VCaP (cell line): ENCODE results near the gene IL25.

Source experiments
- H3K27ac ChIP-seq: fragments of 450-650 bp; 2 replicates; pipeline ENCODE4 v1.5.1; 2017
- TF ChIP-seq, protein P1 (sequence below): fragments of 450-650 bp; conservative IDR thresholded peaks from 2 replicates; pipeline ENCODE4 v1.5.1; 2017; ENCODE audit warnings: mild to moderate bottlenecking, moderate library complexity

Gene IL25

DNA sequence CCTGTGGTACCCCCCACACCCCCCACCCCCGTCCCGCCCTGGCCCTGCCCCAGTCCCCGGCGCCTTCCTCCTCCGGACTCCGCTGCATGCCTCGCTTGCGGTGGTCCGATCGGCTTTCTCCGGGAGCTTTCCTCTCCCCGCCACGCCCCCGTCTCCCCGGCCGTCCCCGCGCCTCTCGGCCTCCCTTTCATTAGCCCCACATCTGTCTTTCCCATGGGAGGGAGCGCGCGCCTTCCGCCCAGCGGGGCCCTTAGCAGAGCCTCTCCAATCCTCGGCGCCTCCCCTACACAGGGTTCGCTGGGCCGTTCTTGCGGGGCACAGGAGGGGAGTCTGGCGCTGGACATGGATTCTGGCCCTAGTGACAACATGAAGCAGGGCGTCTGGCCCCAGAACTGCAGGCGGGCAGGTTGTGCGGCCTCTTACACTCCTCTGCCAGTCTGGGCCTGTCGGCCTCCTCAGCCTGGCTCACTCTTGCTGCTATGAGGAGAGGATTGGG, 6.1 kb upstream of the IL25 start:
- TF ChIP-seq, protein P1, sequence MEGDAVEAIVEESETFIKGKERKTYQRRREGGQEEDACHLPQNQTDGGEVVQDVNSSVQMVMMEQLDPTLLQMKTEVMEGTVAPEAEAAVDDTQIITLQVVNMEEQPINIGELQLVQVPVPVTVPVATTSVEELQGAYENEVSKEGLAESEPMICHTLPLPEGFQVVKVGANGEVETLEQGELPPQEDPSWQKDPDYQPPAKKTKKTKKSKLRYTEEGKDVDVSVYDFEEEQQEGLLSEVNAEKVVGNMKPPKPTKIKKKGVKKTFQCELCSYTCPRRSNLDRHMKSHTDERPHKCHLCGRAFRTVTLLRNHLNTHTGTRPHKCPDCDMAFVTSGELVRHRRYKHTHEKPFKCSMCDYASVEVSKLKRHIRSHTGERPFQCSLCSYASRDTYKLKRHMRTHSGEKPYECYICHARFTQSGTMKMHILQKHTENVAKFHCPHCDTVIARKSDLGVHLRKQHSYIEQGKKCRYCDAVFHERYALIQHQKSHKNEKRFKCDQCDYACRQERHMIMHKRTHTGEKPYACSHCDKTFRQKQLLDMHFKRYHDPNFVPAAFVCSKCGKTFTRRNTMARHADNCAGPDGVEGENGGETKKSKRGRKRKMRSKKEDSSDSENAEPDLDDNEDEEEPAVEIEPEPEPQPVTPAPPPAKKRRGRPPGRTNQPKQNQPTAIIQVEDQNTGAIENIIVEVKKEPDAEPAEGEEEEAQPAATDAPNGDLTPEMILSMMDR: no peak
- no peak overlapping the region for H3K27ac ChIP-seq

DNA sequence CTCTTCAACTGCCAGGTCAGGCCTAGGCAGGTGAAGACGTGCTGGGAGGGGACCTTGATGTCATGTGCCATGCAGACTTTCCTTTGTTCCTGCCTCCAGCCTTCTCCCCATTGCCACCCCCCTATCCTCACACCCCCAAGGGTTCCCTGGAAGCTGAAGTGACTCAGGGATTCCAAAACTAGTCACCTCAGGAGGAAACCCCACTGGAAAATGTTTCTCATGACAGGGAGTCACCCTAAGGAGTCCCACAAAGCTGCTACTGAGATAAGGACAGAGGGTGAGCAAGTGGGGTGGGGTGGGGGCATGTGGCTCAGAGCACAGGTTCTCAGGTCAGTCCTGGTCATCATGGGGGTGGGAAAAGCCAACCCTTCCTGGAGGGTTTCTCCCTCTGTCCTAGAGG, 2.4 kb upstream of the IL25 start:
- H3K27ac ChIP-seq: no peak overlapping the region
- TF ChIP-seq, protein P1: no peak

DNA sequence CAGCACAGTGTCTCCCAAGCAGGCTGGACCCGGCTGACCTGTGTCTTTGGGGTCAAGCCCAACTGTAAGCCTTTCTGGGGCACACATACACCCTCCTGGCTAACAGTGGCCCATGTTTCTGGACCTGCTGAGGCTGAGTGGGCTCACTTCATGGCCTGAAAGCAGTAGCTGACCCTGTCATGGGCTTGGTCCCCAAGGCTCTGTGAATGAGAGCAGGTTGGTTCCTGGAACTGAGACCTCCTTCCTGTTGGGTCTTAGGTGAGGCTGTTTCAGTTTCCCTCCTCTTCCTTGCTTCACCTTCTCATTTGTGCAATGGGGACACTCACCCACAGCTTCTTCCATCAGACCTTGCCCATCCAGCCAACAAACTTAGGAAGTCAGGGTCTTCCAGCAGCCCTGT, 744 bp upstream of the IL25 start:
- TF ChIP-seq, protein P1: no peak
- no peak overlapping the region for H3K27ac ChIP-seq

DNA sequence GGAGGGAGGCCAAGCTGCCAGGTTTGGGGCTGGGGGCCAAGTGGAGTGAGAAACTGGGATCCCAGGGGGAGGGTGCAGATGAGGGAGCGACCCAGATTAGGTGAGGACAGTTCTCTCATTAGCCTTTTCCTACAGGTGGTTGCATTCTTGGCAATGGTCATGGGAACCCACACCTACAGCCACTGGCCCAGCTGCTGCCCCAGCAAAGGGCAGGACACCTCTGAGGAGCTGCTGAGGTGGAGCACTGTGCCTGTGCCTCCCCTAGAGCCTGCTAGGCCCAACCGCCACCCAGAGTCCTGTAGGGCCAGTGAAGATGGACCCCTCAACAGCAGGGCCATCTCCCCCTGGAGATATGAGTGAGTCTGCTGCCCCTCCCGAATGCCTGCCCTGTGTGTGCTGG, 432 bp downstream of the IL25 start:
- TF ChIP-seq, protein P1: no peak
- H3K27ac ChIP-seq: no peak overlapping the region

DNA sequence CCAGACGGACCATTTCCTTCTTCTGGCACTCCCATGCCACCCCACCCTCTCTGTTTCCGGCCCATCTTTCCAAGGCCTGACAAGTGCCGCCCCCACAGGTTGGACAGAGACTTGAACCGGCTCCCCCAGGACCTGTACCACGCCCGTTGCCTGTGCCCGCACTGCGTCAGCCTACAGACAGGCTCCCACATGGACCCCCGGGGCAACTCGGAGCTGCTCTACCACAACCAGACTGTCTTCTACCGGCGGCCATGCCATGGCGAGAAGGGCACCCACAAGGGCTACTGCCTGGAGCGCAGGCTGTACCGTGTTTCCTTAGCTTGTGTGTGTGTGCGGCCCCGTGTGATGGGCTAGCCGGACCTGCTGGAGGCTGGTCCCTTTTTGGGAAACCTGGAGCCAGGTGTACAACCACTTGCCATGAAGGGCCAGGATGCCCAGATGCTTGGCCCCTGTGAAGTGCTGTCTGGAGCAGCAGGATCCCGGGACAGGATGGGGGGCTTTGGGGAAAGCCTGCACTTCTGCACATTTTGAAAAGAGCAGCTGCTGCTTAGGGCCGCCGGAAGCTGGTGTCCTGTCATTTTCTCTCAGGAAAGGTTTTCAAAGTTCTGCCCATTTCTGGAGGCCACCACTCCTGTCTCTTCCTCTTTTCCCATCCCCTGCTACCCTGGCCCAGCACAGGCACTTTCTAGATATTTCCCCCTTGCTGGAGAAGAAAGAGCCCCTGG, 3.1 kb downstream of the IL25 start:
- TF ChIP-seq, protein P1: no peak
- no peak overlapping the region for H3K27ac ChIP-seq

DNA sequence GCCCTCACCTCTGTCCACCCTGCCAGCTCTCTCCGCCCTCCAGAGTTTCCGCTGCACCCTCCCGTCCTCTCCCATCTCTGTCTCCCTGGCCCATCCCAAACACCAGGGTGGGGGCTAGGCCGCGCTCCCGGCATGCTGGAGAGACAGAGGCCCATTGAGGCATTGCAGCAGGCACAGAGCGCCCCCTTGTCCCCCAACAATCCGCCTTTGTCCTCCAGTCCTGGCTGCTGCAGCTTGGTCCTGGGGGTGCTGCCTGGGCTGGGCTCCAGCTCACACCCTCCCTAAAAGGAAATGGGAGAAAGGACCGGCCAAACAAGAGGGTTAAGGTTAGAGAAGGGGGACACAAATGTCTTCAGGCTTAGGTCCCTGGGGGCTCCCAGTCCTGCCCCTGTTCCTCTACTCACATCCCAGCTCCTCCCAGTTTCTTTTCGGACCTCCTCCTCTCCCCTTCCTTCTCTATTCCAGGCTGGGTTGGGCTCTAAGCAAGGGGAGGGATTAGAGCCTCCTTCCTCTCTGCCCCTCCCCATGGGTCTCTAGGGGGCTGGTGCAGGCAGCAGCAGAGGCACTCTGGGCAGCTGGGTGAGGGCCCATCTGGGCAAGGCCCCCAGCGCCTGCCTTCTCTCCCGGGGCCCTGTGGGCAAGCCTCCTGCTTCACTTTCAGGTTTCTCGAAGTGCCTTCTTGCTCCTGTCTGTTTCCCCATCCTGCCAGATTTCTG, 4.0 kb downstream of the IL25 start, which contains the start of gene CMTM5:
CMTM5 (plus strand) TSS at position 565 of the 716 bp plus-strand sequence. CDS start 206 bp downstream, outside the sequence.
- TF ChIP-seq, protein P1: no peak
- H3K27ac ChIP-seq: no peak within 1 kb of the TSS

DNA sequence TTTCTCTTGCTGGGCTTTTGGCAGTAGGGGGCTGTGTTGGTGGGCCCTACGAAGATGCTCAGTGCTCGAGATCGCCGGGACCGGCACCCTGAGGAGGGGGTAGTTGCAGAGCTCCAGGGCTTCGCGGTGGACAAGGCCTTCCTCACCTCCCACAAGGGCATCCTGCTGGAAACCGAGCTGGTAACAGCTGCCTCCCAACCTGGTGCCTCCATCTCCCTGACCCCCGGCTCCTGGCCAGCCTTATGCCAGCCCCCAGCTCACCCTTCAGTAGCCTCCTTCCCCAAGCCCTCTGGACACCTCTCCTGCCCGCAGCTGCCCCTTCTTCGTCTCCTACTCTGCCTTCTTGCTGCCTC, 4.6 kb downstream of the IL25 start:
- no peak overlapping the region for H3K27ac ChIP-seq
- TF ChIP-seq, protein P1: no peak
